ENCODE results near the gene AK5.

GRCh38 chr1:77592906-77593305 lies 311.1 kb downstream of the AK5 start:
- TF ChIP-seq POLR2A (IDR thresholded peaks at IDR 0.05) = no peak
- no peak for TF ChIP-seq CTCF (IDR thresholded peaks at IDR 0.05)
- no peak for TF ChIP-seq EP300 (IDR thresholded peaks at IDR 0.05; ENCODE audit: low read depth)
- no peak for TF ChIP-seq POLR2AphosphoS5 (IDR thresholded peaks at IDR 0.05)

Measured in transverse colon (tissue), 4 donors.